ENCODE results near the gene SMARCA4.
"Not testable (repeated sequence)": the region's sequence is repeated elsewhere in the genome, so short reads cannot be mapped to it uniquely, and the experiment has no call there.

The SMARCA4 gene

DNA sequence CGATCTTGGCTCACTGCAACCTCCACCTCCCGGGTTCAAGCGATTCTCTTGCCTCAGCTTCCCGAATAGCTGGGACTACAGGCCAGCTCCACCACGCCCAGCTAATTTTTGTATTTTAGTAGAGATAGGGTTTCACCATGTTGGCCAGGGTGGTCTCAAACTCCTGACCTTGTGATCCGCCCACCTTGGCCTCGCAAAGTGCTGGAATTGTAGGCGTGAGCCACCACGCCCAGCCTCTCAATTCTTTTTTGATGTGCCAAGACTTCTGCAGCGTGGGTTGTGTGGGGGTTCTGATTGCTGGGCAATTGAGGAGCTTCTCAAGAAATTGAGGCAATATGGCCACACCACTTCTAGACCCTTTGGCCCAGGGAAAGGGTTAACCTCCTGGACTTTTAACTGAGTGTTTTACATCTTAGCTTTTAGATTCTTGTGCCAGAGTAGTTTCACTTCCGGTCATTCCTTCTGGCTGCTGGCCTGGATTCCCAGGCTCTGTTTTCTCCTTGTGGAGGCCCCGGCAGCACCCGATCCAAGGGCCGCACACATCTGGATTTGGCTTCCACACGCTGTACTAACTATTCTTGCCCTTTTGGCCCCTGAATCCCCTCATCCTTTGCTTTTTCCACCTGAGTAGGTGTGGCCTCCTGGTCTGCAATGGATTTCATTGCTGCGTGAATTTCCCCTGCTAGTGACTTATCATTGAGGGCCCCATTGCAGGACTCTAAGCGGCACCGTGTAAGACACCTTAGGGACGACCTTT lies 14.7 kb downstream of the SMARCA4 start:
- no peak for DNase-seq
- intact Hi-C loops (cut with DNase I), result no loop called here

- intact Hi-C loops (cut with DNase I), result no loop called here
- DNase-seq, result no peak
Observed at GRCh38 chr19:10976131-10976892, 15.5 kb downstream of the SMARCA4 start.

- DNase-seq, result no peak
- intact Hi-C loops (cut with DNase I), result no loop called here
Observed at GRCh38 chr19:10977742-10978092, 16.9 kb downstream of the SMARCA4 start.

DNA sequence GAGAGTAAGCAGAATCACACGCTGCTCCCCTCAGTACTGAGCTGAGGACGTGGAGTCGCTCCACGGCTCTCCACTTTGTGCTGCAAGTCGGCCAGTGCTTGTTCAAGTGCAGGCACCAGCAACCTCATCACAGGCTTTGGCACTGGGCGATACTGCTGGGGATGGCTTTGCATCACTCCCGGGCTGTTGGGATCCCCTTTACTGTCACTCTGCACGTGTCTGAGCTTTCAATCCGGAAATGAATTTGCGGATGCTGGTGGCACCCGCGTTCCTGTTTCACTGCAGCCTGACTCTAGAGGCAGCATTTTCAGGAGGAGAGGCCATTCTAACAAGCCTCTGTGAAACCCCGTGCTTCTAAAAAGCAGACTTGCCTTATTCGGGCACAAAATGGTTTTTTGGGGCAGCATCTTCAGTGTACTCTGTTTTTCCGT lies 19.1 kb downstream of the SMARCA4 start:
- DNase-seq, result peak in 7 of 10 donors; percentile 24 to 93 (median 54)
- intact Hi-C loops (cut with DNase I), result no loop called here

DNA sequence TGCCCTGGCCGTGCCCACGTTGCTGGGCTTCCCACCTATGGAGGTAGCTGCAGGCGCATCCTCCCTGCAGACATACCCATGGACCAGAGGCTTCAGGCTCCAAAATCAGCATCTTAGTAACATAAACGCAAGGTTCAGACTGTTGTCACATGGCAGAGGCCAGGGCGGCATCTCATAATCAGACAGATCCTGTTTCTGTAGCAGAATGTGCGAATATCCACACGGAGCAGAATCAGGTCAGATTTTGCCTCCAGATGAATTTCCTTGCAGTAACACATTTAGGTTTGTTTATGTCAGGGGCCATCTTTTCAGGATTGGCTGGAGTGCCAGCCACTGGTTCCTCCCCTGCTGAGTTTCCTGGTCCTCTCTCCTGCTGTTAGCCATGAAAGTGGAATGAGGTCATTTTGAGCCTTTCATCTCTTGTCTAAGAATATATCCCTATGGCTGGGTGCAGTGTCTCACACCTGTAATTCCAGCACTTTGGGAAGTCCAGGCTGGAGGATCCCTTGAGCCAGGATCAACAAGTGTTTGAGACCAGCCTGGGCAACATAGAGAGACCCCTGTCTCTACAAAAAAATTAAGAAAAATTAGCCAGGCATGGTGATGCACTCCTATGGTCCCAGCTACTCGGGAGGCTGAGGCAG lies 20.5 kb downstream of the SMARCA4 start:
- no peak for DNase-seq
- intact Hi-C loops (cut with DNase I), result no loop called here

GRCh38 chr19:10983026-10983425 lies 22.2 kb downstream of the SMARCA4 start:
- DNase-seq, result no peak
- intact Hi-C loops (cut with DNase I), result no loop called here

DNA sequence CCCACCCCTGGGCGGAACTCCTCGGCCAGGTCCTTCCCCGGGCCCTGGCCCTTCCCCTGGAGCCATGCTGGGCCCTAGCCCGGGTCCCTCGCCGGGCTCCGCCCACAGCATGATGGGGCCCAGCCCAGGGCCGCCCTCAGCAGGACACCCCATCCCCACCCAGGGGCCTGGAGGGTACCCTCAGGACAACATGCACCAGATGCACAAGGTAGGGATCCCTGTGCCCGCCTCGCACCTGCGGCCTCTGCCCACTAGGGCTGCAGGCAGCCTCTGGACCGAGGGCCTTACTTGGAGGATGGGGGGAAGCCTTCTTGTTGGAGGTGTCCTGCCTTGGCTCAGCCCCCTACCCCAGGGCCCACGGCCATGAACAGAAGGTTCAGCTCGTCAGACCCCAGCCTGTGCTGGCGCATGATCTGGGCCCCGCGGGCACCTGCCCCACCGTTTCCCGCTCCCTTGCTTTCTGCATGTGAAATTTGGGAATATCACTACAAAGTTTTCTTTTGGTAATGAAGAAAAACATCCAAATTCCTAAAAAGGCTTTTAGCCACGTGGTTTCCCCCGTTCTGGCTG lies 23.4 kb downstream of the SMARCA4 start:
- intact Hi-C loops (cut with DNase I), result no loop called here

GRCh38 chr19:10985502-10985901 lies 24.7 kb downstream of the SMARCA4 start:
- intact Hi-C loops (cut with DNase I), result no loop called here
- no peak for DNase-seq

More for the DNA sequence above, 23.4 kb downstream of the SMARCA4 start:
- DNase-seq, result no peak

DNA sequence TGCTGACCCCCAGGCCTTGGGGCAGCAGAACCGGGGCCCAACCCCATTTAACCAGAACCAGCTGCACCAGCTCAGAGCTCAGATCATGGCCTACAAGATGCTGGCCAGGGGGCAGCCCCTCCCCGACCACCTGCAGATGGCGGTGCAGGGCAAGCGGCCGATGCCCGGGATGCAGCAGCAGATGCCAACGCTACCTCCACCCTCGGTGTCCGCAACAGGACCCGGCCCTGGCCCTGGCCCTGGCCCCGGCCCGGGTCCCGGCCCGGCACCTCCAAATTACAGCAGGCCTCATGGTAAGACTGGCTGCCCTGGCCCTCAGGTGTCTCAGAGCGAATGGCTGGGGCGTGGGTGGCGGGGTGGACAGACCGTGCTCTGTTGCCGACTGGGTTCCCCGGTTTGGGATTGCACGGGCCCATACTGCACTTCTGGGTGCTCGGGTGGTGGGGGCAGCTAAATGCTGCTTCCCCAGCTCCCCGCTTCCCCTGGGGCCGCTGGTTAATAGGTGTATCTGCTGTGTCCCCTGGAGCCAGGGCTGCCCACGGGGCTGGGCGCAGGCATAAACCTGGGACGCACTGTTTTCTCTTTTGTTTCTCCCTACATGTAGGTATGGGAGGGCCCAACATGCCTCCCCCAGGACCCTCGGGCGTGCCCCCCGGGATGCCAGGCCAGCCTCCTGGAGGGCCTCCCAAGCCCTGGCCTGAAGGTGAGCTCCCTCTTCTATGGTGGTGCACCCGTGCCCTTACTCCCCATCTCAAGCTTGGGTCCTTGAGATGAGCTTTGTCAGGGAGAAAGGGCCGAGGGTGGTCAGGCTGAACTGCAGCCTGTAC lies 25.7 kb downstream of the SMARCA4 start:
- DNase-seq, result no peak
- intact Hi-C loops (cut with DNase I), result no loop called here

- intact Hi-C loops (cut with DNase I), result no loop called here
- no peak for DNase-seq
Observed at GRCh38 chr19:10987571-10988297, 26.9 kb downstream of the SMARCA4 start.

- DNase-seq, result no peak
- intact Hi-C loops (cut with DNase I), result no loop called here
Observed at GRCh38 chr19:10988380-10988779, 27.6 kb downstream of the SMARCA4 start.

DNA sequence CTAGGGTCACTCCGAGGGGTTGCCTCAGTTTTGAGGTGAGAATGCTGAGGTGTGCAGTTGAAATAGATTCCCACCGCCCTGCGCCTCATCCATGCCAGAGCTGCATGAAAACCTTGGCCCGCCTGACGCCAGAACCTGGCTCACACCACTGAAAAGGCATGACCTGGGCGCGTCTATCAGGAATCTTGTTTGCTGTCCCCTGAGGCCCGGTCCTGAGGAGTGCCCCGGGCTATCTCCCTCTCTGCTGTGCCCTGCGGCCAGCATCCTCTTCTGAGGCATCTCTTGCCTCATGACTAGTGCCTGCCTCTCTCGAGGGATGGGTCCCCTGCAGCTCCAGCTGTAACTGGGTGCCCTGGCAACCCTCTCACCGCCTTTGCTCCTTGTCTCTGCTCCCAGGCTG lies 28.1 kb downstream of the SMARCA4 start:
- no peak for DNase-seq
- intact Hi-C loops (cut with DNase I), result no loop called here

DNA sequence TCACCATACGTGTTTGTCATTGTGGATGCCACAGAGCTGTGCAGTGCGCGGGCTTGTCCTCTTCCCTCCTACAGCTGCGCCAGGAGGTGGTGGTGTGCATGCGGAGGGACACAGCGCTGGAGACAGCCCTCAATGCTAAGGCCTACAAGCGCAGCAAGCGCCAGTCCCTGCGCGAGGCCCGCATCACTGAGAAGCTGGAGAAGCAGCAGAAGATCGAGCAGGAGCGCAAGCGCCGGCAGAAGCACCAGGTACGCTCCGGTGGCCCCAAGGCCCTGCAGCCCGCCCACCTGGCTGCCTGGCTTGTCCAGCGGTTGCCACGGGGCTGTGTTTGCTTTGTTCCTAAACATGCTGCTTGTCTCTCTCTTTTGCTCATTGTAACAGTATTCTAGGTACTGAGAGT lies 30.2 kb downstream of the SMARCA4 start:
- intact Hi-C loops (cut with DNase I), result no loop called here
- no peak for DNase-seq

GRCh38 chr19:10991521-10992081 lies 30.8 kb downstream of the SMARCA4 start:
- DNase-seq, result no peak
- intact Hi-C loops (cut with DNase I), result no loop called here

DNA sequence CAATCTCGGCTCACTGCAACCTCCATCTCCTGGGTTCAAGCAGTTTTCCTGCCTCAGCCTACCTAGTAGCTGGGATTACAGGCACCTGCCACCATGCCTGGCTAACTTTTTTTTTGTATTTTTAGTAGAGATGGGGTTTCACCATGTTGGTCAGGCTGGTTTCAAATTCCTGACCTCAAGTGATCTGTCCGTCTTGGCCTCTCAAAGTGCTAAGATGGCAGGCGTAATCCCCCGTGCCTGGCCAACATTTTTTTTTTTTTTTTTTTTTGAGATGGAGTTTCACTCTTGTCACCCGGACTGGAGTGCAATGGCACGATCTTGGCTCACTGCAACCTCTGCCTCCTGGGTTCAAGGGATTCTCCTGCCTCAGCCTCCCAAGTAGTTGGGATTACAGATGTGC lies 31.3 kb downstream of the SMARCA4 start:
- DNase-seq; intact Hi-C loops (cut with DNase I): not testable (repeated sequence)

- no peak for DNase-seq
- intact Hi-C loops (cut with DNase I), result no loop called here
Observed at GRCh38 chr19:10995926-10996600, 35.2 kb downstream of the SMARCA4 start.

- no peak for DNase-seq
- intact Hi-C loops (cut with DNase I), result no loop called here
Observed at GRCh38 chr19:10998045-10998533, 37.3 kb downstream of the SMARCA4 start.

DNA sequence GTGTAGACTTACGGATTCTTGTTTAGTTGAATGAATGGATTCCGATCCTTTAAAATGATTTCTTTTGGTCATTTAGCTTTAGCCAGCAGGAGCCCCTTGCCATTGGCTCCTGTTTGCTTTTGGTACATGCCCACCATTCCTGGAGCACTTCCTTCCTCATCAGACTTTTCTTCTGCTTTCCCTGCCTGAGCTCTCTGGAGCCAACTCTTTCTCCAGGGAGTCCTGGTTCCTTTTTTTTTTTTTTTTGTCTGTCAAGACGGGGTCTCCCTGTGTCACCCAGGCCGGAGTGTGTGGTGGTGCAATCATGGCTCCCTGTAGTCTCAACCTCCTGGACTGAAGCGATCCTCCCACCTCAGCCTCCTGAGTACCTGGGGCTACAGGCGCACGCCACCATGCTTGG lies 37.8 kb downstream of the SMARCA4 start:
- intact Hi-C loops (cut with DNase I), result no loop called here
- no peak for DNase-seq

- intact Hi-C loops (cut with DNase I), result no loop called here
- DNase-seq, result no peak
Observed at GRCh38 chr19:11005521-11005920, 44.7 kb downstream of the SMARCA4 start.
